ENCODE measurements around the gene NDUFB10.

DNA sequence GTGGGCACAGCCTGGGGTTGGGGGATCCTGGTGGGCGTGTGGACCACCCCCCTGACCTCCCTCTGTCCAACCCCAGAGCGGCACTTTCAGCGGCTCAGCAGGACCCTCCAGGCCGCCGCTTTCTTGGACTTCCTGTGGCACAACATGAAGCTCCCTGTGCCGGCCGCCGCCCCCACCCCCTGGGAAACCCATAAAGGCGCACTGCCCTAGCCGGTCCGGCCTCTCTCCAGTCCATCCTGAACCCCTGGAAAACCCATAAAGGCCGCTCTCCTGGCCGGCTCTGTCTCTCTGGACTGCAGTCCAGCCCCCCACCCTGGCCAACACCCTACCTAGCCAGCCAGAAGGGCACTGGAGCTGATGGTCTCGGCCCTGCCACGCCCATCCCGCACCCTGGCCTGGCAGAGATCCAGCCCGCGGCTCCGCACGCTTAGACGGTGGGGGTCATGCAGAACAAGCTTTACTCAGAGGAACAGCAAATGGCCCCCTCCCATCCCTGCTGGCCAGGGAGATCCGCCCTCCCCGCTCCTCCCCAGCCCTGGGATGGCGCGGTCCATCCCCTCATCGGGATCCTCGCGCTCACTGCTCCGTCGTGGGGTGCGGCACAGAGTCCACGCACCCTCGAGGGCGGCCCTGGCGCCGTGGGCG is 19.3 kb downstream of the NDUFB10 start:
- TF ChIP-seq, protein P1, sequence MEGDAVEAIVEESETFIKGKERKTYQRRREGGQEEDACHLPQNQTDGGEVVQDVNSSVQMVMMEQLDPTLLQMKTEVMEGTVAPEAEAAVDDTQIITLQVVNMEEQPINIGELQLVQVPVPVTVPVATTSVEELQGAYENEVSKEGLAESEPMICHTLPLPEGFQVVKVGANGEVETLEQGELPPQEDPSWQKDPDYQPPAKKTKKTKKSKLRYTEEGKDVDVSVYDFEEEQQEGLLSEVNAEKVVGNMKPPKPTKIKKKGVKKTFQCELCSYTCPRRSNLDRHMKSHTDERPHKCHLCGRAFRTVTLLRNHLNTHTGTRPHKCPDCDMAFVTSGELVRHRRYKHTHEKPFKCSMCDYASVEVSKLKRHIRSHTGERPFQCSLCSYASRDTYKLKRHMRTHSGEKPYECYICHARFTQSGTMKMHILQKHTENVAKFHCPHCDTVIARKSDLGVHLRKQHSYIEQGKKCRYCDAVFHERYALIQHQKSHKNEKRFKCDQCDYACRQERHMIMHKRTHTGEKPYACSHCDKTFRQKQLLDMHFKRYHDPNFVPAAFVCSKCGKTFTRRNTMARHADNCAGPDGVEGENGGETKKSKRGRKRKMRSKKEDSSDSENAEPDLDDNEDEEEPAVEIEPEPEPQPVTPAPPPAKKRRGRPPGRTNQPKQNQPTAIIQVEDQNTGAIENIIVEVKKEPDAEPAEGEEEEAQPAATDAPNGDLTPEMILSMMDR (IDR thresholded peaks at IDR 0.05) = no peak
- TF ChIP-seq POLR2AphosphoS5 (IDR thresholded peaks at IDR 0.05) = peak; percentile 44
- no peak for TF ChIP-seq POLR2A (IDR thresholded peaks at IDR 0.05)
